ENCODE measurements around the gene LUZP4.
"Not testable (repeated sequence)": the region's sequence is repeated elsewhere in the genome, so short reads cannot be mapped to it uniquely, and the experiment has no call there.

The LUZP4 gene

GRCh38 chrX:115289465-115289864 lies at the start of gene LUZP4:
TSS of gene LUZP4 (plus strand) at chrX:115289715. CDS start at chrX:115289760, 45 bp downstream.
- no peak for DNase-seq

- no peak for DNase-seq
Measured at GRCh38 chrX:115251458-115252233, 37.9 kb upstream of the LUZP4 start.

- DNase-seq: no peak
Measured at GRCh38 chrX:115255003-115255402, 34.5 kb upstream of the LUZP4 start.

- DNase-seq: no peak
Measured at GRCh38 chrX:115257711-115258110, 31.8 kb upstream of the LUZP4 start.

- DNase-seq: no peak
Measured at GRCh38 chrX:115259238-115259875, 30.2 kb upstream of the LUZP4 start.

- no peak for DNase-seq
Measured at GRCh38 chrX:115260330-115260729, 29.2 kb upstream of the LUZP4 start.

- DNase-seq: no peak
Measured at GRCh38 chrX:115261148-115261547, 28.4 kb upstream of the LUZP4 start.

- no peak for DNase-seq
Measured at GRCh38 chrX:115264009-115264408, 25.5 kb upstream of the LUZP4 start.

- DNase-seq: no peak
Measured at GRCh38 chrX:115266300-115266699, 23.2 kb upstream of the LUZP4 start.

GRCh38 chrX:115268421-115268820 lies 21.1 kb upstream of the LUZP4 start:
- peak; percentile 1 for DNase-seq

- DNase-seq: no peak
Measured at GRCh38 chrX:115269051-115269683, 20.3 kb upstream of the LUZP4 start.

GRCh38 chrX:115284877-115285276 lies 4.6 kb upstream of the LUZP4 start:
- no peak for DNase-seq

- no peak for DNase-seq
Measured at GRCh38 chrX:115297189-115297588, 7.7 kb downstream of the LUZP4 start.

GRCh38 chrX:115311139-115311538 lies 21.6 kb downstream of the LUZP4 start:
- no peak for DNase-seq

GRCh38 chrX:115311601-115312001 lies 22.1 kb downstream of the LUZP4 start:
- no peak for DNase-seq

GRCh38 chrX:115318139-115318538 lies 28.6 kb downstream of the LUZP4 start:
- DNase-seq: no peak

- DNase-seq: peak; percentile 48
Measured at GRCh38 chrX:115322375-115322774, 32.9 kb downstream of the LUZP4 start.

- DNase-seq: no peak
Measured at GRCh38 chrX:115324194-115324593, 34.7 kb downstream of the LUZP4 start.

- DNase-seq: not testable (repeated sequence)
Measured at GRCh38 chrX:115329282-115329681, 39.8 kb downstream of the LUZP4 start.

- peak; percentile 29 for DNase-seq
Measured at GRCh38 chrX:115330498-115331168, 41.1 kb downstream of the LUZP4 start.

GRCh38 chrX:115332832-115333231 lies 43.3 kb downstream of the LUZP4 start:
- DNase-seq: no peak

- DNase-seq: no peak
Measured at GRCh38 chrX:115333446-115333845, 43.9 kb downstream of the LUZP4 start.

- DNase-seq: no peak
Measured at GRCh38 chrX:115337491-115338144, 48.1 kb downstream of the LUZP4 start.
